GM21367 (cell line): ENCODE results near the gene TLCD5.
A peak's percentile ranks its signal among the peaks of the same experiment; 100 is the strongest.

ENCODE experiments used
- ATAC-seq: cut with Tn5 transposase; IDR thresholded peaks from one replicate; pipeline ENCODE4 v1.9.1; 2021; ENCODE audit not compliant: unreplicated experiment

TLCD5 gene

DNA sequence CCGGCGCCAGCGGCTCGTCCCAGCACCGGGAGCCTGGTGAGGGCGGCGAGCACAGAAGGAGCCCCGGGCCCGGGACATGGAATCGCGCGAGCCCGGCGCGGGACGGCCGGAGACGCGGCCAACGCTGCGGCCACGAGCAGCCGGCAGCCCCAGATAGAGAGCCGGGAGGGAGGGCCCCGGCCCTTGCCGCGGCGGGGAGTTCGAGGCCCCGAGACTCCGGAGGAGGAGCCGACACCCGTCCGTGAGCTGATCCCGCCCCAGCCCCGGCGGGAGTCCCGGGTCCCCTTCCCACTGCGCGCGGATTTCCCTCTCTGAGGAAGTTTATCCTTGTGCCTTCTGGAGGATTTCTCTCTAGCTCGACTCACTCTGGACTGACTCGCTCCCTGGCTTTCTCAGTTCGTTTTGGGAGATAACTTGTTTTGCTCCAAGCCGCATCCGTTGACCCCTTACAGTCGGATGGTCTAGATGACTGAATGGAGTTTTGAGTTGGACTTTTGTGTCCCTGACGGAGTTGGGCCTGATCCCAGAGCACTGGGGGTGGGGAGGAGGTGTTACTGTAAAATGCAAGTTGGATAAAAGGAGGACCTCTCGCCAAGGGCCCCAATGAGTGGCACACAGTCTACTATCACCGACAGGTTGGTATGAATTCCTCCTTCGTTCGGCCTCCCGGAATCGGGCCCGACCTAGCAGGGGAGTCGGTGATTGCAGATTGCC lies 11.7 kb downstream of the TLCD5 start:
- ATAC-seq = no peak

GRCh38 chr11:120337355-120338106 lies 12.4 kb downstream of the TLCD5 start:
- ATAC-seq = no peak

GRCh38 chr11:120338107-120338933 lies 13.2 kb downstream of the TLCD5 start:
- ATAC-seq = no peak

- ATAC-seq = no peak
Measured at GRCh38 chr11:120339394-120339890, 14.3 kb downstream of the TLCD5 start.

GRCh38 chr11:120340529-120340928 lies 15.4 kb downstream of the TLCD5 start:
- no peak for ATAC-seq

DNA sequence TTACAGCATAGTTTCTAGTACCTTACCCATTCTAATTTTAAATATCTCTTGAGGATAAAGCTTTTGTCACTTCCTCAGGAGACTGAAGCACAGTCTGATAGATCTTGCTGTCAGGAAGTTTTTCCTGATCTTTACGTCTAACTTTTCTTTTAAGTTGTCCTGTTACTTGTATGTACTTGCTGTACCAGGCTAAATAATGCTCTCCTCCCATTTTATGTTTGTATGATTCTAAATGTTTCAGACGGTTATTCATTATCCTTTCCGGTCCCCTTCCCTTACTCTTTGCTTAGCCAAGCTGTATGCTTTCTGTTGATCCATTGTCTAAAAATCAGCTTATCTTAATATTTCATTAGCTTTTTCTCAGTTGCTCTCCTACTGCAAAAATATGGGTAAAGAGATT lies 17.1 kb downstream of the TLCD5 start:
- no peak for ATAC-seq

GRCh38 chr11:120342678-120343077 lies 17.6 kb downstream of the TLCD5 start:
- no peak for ATAC-seq

- no peak for ATAC-seq
Measured at GRCh38 chr11:120343429-120343828, 18.3 kb downstream of the TLCD5 start.

DNA sequence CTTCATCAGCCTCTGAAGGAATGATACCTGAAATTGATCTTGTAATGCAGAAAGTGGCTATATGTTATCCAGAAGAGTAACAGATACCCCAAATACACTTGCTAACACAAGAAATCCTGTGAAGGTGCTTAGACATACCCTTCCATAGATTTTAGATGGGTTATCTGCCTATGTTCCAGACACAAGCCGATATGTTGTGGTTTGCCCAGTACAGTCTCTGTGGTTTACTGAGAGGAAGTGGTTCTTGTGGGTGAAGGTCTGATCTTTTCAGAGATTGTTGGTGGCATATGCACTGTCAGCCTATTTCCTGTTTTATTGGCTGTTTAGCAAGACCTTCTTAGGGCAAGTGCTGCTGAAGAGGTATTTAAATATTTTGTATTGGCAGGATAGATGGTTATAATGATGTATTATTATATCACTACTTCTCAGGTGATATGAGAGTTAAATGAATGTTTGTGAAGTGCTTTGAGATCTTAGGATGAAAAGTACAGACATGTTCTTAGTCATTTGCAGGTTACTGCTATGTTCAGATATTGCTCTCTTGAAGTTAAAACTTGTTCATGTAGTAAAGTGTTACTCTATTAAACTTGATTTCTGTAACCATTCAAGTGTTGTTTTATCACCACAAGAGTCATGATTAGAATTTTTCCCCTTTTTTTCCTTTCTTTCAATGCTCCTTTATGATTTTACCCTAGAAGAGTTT lies 19.4 kb downstream of the TLCD5 start:
- peak; percentile 78 for ATAC-seq

DNA sequence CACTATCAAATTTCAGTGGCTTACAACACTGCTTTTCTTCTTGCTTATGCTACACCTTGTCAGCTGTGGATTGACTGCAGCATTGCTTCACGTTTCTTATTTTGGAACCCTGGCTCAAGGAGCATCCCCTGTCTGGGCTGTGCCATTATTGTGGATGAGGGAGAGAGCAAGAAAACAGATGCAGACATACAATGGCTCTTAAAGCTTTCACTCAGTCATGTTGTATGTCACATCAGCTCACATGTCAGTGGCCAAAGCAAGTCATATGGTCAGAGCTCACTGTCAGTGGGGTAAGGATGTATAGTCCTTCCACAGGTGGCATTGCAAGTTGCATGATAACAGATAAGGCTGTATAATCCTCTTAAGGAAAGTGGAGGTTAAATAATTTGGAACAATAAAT lies 21.1 kb downstream of the TLCD5 start:
- no peak for ATAC-seq

DNA sequence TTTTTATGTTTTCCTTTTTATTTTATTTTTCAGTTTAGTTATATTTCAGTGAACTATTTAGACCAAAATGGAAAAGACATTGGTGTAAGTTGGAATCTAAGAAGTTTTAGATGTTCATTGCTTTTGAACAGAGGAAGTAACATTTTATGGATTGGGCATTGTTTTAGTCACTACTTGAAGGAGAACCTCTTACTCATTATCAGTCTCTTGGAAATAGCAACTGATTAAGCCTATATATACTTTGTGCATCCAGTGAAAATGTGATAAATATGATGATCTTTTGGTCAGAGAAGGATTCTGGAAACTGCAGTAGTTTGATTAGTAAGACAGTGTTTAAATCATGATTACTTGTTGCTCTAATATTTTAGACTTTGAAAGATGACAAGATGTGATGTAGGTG lies 25.5 kb downstream of the TLCD5 start:
- no peak for ATAC-seq

DNA sequence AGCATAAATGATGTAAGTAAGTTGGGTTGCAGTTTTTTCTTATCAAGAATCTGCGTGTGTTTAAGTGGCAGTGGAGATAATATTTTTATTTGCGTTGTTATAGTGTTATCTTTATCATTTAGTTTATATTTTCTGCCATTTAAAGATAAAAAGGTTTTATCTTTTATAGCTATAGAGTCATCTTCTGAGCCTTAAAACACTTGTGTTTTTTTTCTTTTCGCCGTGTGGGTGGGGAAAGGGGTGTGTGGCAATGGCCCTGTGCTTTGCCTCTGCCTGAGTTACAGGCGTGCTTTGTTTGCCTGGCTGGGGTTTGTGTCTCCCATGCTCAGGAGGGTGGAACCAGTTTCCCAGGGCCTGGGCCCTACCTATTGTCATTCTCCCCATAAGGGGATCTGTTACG lies 27.3 kb downstream of the TLCD5 start:
- no peak for ATAC-seq

DNA sequence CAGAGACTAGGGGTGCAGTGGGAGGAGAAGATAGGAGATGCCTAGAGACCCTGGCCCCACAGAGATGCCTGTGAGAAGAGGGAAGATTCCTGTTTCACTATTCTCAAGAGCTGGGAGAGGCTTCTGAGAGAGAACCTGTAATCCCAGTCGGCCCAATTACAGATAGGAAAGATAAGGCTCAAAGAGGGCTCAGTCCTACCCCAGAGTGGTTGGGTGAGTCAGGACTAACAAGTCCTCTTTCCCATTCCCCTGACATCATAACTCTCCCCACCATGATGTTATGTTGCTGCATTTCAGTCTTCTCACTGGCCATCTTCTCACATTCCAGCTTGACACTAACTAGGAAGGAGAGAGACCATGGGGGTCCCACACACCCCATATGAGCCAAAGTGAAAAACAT lies 29.0 kb downstream of the TLCD5 start:
- no peak for ATAC-seq

- ATAC-seq = no peak
Measured at GRCh38 chr11:120354779-120355178, 29.7 kb downstream of the TLCD5 start.

DNA sequence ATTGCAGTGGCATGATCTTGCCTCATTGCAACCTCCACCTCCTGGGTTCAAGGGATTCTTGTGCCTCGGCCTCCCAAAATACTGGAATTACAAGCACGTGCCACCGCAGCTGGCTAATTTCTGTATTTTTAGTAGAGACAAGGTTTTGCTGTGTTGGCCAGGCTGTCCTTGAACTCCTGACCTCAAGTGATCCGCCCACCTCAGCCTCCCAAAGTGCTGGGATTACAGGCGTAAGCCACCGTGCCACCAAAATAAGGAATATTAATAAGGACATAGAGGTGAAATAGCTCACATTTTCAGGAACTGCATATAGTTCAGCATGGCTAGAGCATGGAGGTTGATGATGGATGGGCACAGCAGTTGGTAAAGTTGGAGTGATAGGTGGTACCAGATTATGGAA lies 32.5 kb downstream of the TLCD5 start:
- ATAC-seq = no peak

- ATAC-seq = no peak
Measured at GRCh38 chr11:120358729-120359128, 33.6 kb downstream of the TLCD5 start.

DNA sequence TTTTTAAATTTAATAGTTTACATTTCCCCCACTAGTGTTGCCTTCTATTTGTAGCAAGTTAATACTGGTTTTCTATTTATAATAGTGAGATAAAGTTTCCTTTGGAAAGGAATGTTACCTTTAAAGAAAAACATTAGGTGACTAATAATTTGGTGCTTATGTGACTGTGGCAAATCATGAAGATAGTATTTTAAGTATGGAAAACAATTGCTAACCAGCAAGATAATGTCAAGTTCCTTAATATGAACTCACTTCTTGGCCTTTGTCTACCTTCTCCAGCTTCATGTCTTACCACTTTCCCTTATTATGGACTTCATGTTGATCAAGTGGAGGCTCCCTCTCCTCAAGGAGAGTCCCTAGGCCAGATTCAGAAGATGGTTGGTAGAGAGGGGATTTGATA lies 38.3 kb downstream of the TLCD5 start:
- no peak for ATAC-seq

DNA sequence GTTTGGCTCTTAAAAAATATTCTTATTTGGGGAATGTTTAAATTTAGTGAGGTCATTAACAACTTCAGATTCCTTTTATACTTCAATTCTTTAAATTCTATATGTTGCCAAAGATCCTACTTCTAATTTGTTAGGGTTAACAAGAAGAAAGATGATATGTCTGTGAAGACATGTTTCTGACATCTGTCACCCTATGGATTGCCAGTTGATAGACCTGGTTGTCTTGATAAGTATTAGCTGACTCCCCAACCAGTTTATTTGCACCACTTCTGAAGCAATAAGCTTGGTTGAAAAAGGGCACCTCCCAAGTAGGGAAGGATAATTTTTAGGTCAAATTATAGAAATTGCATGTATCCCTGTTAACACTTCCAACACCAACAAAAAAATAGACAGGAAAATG lies 40.4 kb downstream of the TLCD5 start:
- ATAC-seq = no peak

DNA sequence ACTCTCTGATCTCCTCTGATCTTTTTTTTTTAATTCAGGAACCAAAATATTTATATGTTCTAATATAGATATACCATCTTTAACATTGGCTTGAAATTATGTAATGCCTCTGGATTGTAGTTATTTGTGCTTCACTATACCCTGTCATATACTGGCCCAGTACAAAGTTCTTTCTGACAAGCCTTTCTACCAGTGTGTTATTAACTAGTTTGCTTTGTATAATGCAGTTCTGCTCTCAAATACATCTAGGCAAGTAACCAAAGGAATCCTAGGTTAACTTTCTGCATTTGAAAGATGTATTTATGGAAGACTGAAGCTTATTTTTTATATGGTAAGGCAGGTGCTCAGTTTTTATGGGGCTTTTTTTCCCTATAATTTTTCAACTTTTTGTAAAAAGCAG lies 47.2 kb downstream of the TLCD5 start:
- no peak for ATAC-seq

GRCh38 chr11:120375076-120375475 lies 50.0 kb downstream of the TLCD5 start:
- no peak for ATAC-seq
